ENCODE results near the gene CNKSR3. TPM values are rescaled to one million over a fixed set of nuclear protein-coding genes. Genes with fewer than 3 reads are reported as not detected.

Gene CNKSR3
- total RNA-seq, 1 experiment from 2014 or later, result 5.6 TPM

- H3K27me3 ChIP-seq (ENCODE audit: insufficient read depth, low read length), result no peaks in the 10 kb centered on the region
- no peaks in the 10 kb centered on the region for H3K9me3 ChIP-seq (ENCODE audit: control insufficient read depth, low read depth, low read length)
- H2BK5ac ChIP-seq (ENCODE audit: insufficient read length, low read length), result no peak overlapping the region
- H2AK5ac ChIP-seq (ENCODE audit: insufficient read length, low read length), result no peak overlapping the region
- H4K91ac ChIP-seq (ENCODE audit: insufficient read length, low read depth, low read length), result no peak overlapping the region
- no peak overlapping the region for H3K4ac ChIP-seq (ENCODE audit: low read depth, low read length)
- no peak overlapping the region for H4K5ac ChIP-seq (ENCODE audit: insufficient read length, low read depth, low read length)
- H2BK15ac ChIP-seq (ENCODE audit: low read depth, low read length), result no peak overlapping the region
- H3K79me2 ChIP-seq (ENCODE audit: insufficient read depth, low read length), result no peaks in the 10 kb centered on the region
- peaks cover 5 to 6% of the 10 kb centered on the region in 2 experiments; a peak in 3 of 5 replicates for H3K9me3 Mint-ChIP-seq
- H3K23ac ChIP-seq (ENCODE audit: insufficient read length, low read depth, low read length), result no peak overlapping the region
- no peak overlapping the region for H3K18ac ChIP-seq (ENCODE audit: insufficient read length, low read depth, low read length)
- H3K36me3 Mint-ChIP-seq (ENCODE audit: insufficient read depth in 1 of 3, low read depth in 3 of 3), result peaks cover 0 to 6% (median 1%) of the 10 kb centered on the region in 3 experiments; a peak in 3 of 7 replicates
- peaks cover 7% of the 10 kb centered on the region; the same call in 1 of the 2 replicates for H3K4me1 ChIP-seq (ENCODE audit: insufficient read depth, low read length)
- H3K27ac Mint-ChIP-seq, result no peak overlapping the region
- H3K23me2 ChIP-seq (ENCODE audit: insufficient read length, low read depth, low read length, poor library complexity, severe bottlenecking), result no peaks in the 10 kb centered on the region
- no peaks in the 10 kb centered on the region for H4K20me1 ChIP-seq (ENCODE audit: control insufficient read depth, insufficient read depth, insufficient read length)
- H2AFZ ChIP-seq (ENCODE audit: low read length), result no peak overlapping the region
- no CpG with 5 or more reads among the region's 5 CpGs for WGBS (ENCODE audit: extremely low coverage, insufficient read length, low lambda C conversion rate)
- no peak overlapping the region for H2BK12ac ChIP-seq (ENCODE audit: insufficient read length, low read depth, low read length)
- no peaks in the 10 kb centered on the region for H3K79me1 ChIP-seq (ENCODE audit: insufficient read depth, low read depth, low read length, poor library complexity, severe bottlenecking)
- TF ChIP-seq CTCF (conservative IDR thresholded peaks at IDR 0.05), result no peak
- H3K14ac ChIP-seq (ENCODE audit: insufficient read depth, low read length), result no peak overlapping the region
- no peak overlapping the region for H3K9ac ChIP-seq (ENCODE audit: extremely low read depth, insufficient read length, low read length)
- no peak overlapping the region for H2BK120ac ChIP-seq (ENCODE audit: low read depth, low read length, poor library complexity, severe bottlenecking)
- H3K27me3 Mint-ChIP-seq (ENCODE audit: low read depth), result no peaks in the 10 kb centered on the region; the same call in 1 of the 2 replicates
- H3K4me2 ChIP-seq (ENCODE audit: insufficient read depth, insufficient read length, low read length), result no peak overlapping the region
- no peak overlapping the region for H3K27ac ChIP-seq (ENCODE audit: insufficient read length, low read depth, low read length)
- peaks cover 29 to 36% of the 10 kb centered on the region in 2 experiments for H3K4me1 Mint-ChIP-seq
- H4K8ac ChIP-seq (replicated peaks; ENCODE audit: insufficient read length, low read depth, low read length), result no peak overlapping the region
- no peak overlapping the region for H3T11ph ChIP-seq (ENCODE audit: low read length)
- H3K4me3 Mint-ChIP-seq, result no peak overlapping the region
- DNase-seq, result no peak
- no peak overlapping the region for H2BK20ac ChIP-seq (ENCODE audit: low read depth, low read length, poor library complexity, severe bottlenecking)
- H3K56ac ChIP-seq (ENCODE audit: insufficient read length, low read depth, low read length), result no peak overlapping the region
Observed at GRCh38 chr6:154341871-154342270, 168.6 kb downstream of the CNKSR3 start.

All from H9 (cell line).